ENCODE measurements around the gene NSD1. TPM values are rescaled to one million over a fixed set of nuclear protein-coding genes. Genes with fewer than 3 reads are reported as not detected.

NSD1 gene
- total and polyA plus RNA-seq, 9 of the 15 experiments (the other 6 are each of a cell fraction or from before 2014, with no cell fraction given): 3.8 to 51.0 (median 24.7) TPM

DNA sequence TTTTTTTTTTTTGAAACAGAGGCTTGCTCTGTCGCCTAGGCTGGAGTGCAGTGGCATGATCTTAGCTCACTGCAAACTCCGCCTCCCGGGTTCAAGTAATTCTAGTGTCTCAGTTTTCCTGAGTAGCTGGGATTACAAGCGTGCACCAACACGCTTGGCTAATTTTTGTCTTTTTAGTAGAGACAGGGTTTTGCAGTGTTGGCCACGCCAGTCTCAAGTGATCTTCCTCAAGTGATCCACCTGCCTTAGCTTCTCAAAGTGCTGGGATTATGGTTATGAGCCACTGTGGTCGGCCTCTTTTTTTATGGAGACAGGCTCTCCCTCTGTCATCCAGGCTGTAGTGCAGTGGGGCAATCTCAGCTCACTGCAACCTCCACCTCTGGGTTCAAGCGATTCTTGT, 87.0 kb downstream of the NSD1 start:
- intact Hi-C loops (cut with micrococcal nuclease) (no loop called here), in situ Hi-C loops (cut with MboI) (no loop called here)
- no peaks in the 10 kb centered on the region for H3K9me1 ChIP-seq (ENCODE audit: control insufficient read depth, insufficient read depth, low read length)
- ChIA-PET POLR2A (interaction anchor here (0.8 kb wide), 1 partner anchor 73 kb away, joined by 3 read pairs; no protein-coding TSS in a partner anchor), CTCF (ENCODE audit: low intra/inter-chr PET ratio) (no interaction called here)
- H3K4me2 ChIP-seq (ENCODE audit: insufficient read depth, low read length): no peak overlapping the region
- no peak overlapping the region for H3K4me3 ChIP-seq
- TF ChIP-seq RFX1 (IDR thresholded peaks at IDR 0.05) (no peak), ETV6 (IDR thresholded peaks at IDR 0.05; ENCODE audit: borderline replicate concordance in 1 of 2, low read depth in 2 of 2, low read length in 1 of 2) (no peak), ETV6 (CRISPR knock-in tag; IDR thresholded peaks at IDR 0.05; ENCODE audit: borderline replicate concordance) (no peak), POU5F1 (IDR thresholded peaks at IDR 0.05; ENCODE audit: borderline replicate concordance, low read depth, low read length, partially characterized antibody) (no peak), CSDE1 (IDR thresholded peaks at IDR 0.05) (no peak), ZNF785 (CRISPR knock-in tag; IDR thresholded peaks at IDR 0.05) (no peak), YBX1 (IDR thresholded peaks at IDR 0.05) (no peak), RBM22 (IDR thresholded peaks at IDR 0.05; ENCODE audit: low read depth, low read length, poor library complexity, severe bottlenecking) (no peak), RBM15 (IDR thresholded peaks at IDR 0.05; ENCODE audit: insufficient read depth, low read length) (no peak), NFIC (IDR thresholded peaks at IDR 0.05) (no peak), ETV1 (tag; conservative IDR thresholded peaks at IDR 0.05; ENCODE audit: low read depth) (no peak), PTTG1 (tag; IDR thresholded peaks at IDR 0.05; ENCODE audit: low read depth) (no peak), FOXA1 (IDR thresholded peaks at IDR 0.05; ENCODE audit: borderline replicate concordance) (no peak)
- TF ChIP-seq, protein P1, sequence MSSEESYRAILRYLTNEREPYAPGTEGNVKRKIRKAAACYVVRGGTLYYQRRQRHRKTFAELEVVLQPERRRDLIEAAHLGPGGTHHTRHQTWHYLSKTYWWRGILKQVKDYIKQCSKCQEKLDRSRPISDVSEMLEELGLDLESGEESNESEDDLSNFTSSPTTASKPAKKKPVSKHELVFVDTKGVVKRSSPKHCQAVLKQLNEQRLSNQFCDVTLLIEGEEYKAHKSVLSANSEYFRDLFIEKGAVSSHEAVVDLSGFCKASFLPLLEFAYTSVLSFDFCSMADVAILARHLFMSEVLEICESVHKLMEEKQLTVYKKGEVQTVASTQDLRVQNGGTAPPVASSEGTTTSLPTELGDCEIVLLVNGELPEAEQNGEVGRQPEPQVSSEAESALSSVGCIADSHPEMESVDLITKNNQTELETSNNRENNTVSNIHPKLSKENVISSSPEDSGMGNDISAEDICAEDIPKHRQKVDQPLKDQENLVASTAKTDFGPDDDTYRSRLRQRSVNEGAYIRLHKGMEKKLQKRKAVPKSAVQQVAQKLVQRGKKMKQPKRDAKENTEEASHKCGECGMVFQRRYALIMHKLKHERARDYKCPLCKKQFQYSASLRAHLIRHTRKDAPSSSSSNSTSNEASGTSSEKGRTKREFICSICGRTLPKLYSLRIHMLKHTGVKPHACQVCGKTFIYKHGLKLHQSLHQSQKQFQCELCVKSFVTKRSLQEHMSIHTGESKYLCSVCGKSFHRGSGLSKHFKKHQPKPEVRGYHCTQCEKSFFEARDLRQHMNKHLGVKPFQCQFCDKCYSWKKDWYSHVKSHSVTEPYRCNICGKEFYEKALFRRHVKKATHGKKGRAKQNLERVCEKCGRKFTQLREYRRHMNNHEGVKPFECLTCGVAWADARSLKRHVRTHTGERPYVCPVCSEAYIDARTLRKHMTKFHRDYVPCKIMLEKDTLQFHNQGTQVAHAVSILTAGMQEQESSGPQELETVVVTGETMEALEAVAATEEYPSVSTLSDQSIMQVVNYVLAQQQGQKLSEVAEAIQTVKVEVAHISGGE (CRISPR knock-in tag; IDR thresholded peaks at IDR 0.05): no peak
- no peaks in the 10 kb centered on the region for H3K27me3 ChIP-seq (ENCODE audit: control insufficient read depth in 2 of 2, insufficient read depth in 2 of 2, low read length in 2 of 2)
- no peak overlapping the region for H3K27ac ChIP-seq (ENCODE audit: extremely low read depth, low read depth, low read length)
- FAIRE-seq (no peak), ATAC-seq (no peak), DNase-seq (ENCODE audit: extremely low read depth in 1 of 4, low spot score in 3 of 4) (no peak)
- peaks cover 13% of the 10 kb centered on the region; the same call in 1 of the 3 replicates for H3K36me3 ChIP-seq (ENCODE audit: control insufficient read depth, insufficient read depth, low read length)
- no peaks in the 10 kb centered on the region for H4K20me1 ChIP-seq (replicated peaks; ENCODE audit: control insufficient read depth, insufficient read depth, low read length)
- no peaks in the 10 kb centered on the region for H3K4me1 ChIP-seq (replicated peaks in 1 of 2; ENCODE audit: control insufficient read depth in 2 of 2, insufficient read depth in 2 of 2, low read length in 2 of 2)
- H3K9ac ChIP-seq (ENCODE audit: insufficient read depth in 1 of 2, low read depth in 2 of 2, low read length in 2 of 2): no peak overlapping the region
- H3K79me2 ChIP-seq (ENCODE audit: control insufficient read depth, insufficient read depth, low read length): peaks cover 36% of the 10 kb centered on the region
- WGBS (ENCODE audit: insufficient coverage, low coverage, missing lambda C conversion rate): 85% methylated on average over 8 of the region's 8 CpGs
- no peaks in the 10 kb centered on the region for H3K9me3 ChIP-seq (replicated peaks; ENCODE audit: control insufficient read depth, insufficient read depth, low read depth, low read length)
- H2AFZ ChIP-seq (ENCODE audit: low read depth, low read length): no peak overlapping the region
- BruUV-seq (replicated peaks): no TSS peak

Measured in K562 (cell line).